Stimulated activated CD4-positive, alpha-beta T cell treated with anti-CD3 and anti-CD28 coated beads, Interleukin-1b, Interleukin-23, amount 100 ng/mL, for 24 hours (primary cell): ENCODE measurements around the gene SIL1.

Experiments used
- DNase-seq, 4 experiments: peaks; one replicate each; pipeline ENCODE4 v3.0.0-alpha.2; 2020; ENCODE audit warnings: low read depth in 4 of 4, low spot score in 1 of 4

The SIL1 gene

DNA sequence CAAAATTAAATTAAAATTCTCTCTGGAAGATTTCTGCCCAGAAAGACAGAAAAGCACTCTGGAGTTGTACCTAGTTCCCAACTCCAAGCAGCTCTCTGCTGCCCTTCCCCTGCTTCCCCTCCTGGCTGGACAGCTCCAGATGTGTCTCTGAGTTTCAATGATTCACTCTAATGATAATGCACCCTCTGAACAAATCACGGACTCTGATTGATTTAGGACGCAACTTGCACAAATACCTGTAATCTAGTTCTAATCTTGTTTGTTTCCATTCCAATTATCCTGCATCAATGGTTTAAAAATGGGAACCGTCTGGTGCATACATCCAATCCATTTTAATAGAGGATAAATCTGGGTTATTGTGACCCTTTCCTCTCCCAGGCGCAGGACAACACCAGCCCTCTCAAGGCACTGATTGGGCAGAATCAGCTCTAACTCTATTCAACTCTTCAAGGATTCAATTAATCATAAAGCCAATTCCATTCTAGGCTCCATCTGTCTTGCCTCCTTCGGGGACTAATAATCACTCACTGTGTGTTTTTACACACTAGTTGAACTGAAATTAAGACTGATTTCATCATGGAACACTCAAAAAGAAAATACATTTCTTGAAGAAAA is 211.9 kb downstream of the SIL1 start:
- DNase-seq, result no peak

DNA sequence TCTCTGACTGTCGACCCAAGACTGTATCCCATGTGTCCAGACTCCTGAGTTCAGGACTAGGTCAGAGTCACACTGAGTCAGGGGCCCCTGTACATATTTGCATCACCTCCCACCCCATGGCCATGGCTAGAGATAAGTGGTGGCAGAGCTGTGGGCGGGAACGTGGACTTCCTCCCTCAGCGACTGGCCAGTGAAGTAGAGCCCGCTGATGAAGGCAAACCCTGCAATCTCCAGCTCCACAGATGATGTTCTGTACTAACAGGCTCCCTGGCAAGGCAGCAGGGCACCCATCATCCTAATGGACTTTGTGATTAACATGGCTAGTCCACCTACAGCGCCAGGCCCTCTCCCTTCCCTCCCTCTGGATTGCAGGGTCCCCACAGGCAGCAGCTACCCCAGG is 212.5 kb downstream of the SIL1 start:
- no peak for DNase-seq

DNA sequence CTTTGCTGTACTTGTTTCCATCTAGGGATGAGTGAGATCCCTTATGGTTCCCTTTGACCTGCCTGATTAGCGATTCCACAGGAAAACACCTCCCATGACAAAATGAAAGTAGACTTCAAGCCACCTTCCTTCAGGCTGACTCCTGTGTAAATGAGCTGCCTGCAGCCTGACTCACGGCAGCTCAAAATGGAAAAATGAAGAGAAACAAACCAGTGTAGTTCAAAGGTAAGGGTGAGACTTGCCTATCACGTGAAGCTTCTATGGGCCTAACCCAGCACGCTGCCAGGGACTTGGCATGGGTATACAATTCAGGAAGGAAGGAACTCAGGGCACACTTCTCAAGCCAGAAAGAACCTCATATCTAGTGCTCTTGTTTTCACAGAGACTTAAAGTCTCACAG is 212.9 kb downstream of the SIL1 start:
- no peak for DNase-seq

- no peak for DNase-seq
Measured at GRCh38 chr5:138983984-138984383, 214.2 kb downstream of the SIL1 start.

GRCh38 chr5:138981586-138981985 is 216.6 kb downstream of the SIL1 start:
- no peak for DNase-seq

GRCh38 chr5:138981131-138981530 is 217.0 kb downstream of the SIL1 start:
- DNase-seq, result no peak

GRCh38 chr5:138980441-138980840 is 217.7 kb downstream of the SIL1 start:
- no peak for DNase-seq

DNA sequence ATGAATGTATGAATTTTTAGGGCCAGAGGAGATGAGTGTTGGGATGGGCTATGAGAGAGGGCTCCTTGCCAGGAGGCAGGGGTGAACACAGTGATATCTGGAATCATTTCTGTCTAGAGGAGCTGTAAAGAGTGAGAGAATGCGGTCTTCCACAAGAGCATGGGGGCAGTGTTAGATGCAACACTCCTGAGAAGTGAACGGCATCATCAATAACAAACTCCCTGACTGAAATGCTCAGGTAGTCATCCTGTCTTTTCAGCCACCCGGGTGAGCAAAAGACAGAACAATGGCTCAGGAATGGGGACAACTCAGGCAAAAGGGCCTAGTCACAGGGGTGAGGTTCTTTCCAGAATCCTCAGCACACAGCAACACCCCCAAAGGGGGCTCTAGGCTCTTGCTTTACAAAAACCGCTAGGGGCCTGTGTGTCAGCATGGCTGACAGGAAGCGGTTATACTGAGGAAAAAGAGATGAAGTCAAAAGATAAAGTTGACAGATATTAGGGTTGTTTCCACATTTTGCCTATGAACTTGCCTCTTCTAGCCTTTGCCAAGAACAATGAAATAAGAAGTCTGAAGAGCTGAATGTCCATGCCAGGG is 218.4 kb downstream of the SIL1 start:
- DNase-seq, result peak in 1 of 4 experiments; percentile 4

DNA sequence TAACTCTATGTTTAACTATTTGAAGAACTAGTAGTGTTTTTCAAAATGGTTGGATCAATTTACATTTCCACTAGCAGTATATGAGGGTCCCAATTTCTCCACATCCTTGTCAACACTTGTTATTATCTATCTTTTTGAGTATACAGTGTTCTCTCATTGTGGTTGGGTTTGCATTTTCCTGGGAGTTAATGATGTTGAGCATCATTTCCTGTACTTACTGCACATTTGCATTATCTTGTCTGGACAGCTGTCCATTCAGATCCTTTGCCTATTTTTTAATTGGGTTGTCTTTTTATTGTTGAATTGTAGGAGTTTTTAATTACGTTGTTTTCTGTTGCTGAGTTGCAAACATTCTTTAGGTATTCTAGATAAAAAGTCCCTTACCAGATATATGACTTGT is 219.6 kb downstream of the SIL1 start:
- DNase-seq, result no peak

DNA sequence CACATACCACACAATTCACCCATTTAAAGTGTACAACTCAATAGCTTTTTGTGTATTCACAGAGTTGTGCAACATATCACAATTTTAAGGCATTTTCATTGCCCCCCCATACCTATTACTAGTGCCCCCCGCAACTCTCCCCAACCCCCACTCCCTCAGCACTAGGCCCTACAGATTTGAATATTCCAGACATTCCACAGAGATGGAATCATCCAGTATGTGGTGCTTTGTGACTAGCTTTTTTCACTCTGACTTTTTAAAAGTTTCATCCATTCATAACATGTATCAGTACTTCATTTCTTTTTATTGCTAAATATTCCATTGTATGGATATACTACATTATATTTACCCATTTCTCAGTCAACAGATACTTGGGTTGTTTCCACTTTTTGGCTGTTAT is 220.1 kb downstream of the SIL1 start:
- no peak for DNase-seq

- DNase-seq, result no peak
Measured at GRCh38 chr5:138975098-138975847, 222.9 kb downstream of the SIL1 start.

GRCh38 chr5:138974227-138975063 is 223.7 kb downstream of the SIL1 start:
- DNase-seq, result no peak

DNA sequence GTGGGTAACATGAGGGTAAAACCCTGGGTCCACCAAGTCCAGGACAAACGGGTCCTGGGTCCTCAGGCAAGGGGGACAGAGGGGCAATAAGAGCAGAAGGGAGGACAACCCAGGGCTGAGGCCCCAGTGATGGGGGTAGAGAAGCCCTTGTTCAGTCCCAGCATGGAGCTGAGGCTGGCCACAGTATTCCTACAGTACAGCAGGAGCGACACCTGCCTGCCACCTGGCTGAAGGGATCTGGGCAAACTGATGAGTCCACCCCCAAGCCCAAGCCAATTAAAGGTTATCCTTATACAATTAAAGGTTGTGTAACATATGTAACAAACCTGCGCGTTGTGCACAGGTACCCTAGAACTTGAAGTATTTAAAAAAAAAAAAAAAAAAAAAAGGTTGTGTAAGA is 225.3 kb downstream of the SIL1 start:
- no peak for DNase-seq

- DNase-seq, result no peak
Measured at GRCh38 chr5:138972230-138972629, 225.9 kb downstream of the SIL1 start.

- DNase-seq, result no peak
Measured at GRCh38 chr5:138969323-138970002, 228.7 kb downstream of the SIL1 start.

DNA sequence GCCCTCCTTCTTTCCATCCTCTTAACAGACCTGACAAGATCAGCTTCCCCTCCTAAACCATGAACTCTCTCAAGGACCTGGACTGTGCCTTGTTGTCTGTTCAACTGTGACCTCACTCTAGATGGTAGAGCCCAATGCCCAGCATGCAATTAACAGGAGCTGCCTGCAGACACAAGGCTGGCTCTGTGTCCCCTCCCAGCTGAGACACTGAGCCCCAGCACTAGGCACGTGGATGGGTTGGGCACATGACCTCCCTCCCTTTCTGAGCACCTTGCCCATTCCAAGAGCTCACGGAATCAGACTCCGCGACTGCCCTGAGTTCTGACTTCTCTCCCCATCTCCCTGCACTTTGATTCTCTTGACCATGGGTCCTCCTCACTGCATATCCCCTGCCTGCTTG is 229.6 kb downstream of the SIL1 start:
- DNase-seq, result no peak

DNA sequence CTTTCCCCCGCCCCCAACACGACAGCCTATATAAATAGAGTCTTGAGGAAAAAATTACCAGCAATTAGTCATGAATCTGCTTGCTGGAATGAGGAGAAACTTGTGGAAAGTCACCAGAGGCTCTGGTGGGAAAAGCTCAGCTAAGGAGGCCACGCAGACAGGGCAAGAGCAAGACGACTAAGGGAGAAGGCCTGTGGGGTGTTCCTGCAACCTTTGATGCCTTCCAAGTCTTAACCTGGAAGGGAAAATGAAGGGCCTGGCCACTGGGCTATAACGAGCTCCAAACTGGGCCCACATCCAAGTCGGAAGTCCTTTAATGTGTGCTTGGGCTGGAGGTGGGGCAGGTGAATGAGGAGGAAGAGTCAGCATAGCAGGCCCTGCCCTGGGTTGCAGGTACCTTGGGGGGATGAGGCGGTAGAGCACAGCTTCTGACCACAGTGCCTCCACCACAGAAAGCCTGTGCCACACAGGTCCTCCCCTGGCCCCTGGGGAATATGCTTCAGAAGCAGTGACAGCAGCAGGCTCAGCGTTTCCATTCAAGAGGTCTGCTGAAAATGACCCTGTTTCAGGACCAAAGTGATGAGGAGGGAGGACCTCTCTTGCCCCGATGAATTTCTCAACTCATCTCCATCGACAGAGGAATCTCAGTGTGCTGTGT is 230.2 kb downstream of the SIL1 start:
- no peak for DNase-seq

GRCh38 chr5:138966236-138966985 is 231.8 kb downstream of the SIL1 start:
- no peak for DNase-seq

DNA sequence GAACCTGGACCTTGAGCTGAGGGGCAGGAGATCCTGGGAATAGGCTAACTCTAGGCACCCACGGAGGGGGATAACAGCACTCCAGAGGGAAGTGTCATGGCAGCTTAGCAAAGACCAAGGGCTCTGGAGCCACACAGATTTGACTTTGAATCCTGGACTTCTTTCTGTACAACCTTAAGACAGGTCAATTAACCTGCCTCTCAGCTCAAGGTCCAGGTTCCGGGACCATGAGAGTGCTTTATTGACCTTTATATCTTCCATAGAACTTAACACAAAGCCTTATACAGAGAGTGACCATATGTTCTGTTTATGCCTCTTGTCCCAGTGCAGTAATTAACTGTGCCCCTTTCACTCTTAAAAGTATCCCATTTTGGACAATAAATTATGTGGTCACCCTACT is 232.5 kb downstream of the SIL1 start:
- no peak for DNase-seq

DNA sequence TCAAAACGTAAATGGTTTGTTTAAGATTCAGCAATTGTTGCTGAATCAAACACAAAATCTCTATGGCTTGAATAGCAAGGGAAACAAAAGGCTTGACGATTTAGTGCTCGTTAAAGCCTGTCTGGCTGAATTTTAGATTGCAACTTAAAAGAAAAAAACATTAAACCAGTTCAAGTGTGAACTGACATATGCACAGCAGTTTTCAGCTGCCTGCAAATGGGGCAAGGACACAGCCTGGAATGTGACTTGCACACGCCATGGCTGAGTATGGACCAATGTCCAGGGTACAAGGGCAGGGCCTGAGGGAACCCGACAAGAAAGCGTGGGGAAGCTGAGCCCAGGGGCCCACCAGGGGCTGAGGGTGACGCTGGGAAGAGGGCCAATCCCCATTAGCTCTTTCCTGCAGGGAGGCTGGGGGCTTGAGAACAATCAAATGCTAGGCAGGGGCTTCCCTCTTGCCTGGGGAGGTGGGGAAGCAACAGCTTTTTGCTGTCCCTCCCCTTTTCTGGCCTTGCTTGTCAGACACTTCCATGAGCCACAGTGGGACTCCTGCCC is 233.4 kb downstream of the SIL1 start:
- DNase-seq, result no peak
